Measurements from ENCODE around the gene IQCN.

Gene IQCN

DNA sequence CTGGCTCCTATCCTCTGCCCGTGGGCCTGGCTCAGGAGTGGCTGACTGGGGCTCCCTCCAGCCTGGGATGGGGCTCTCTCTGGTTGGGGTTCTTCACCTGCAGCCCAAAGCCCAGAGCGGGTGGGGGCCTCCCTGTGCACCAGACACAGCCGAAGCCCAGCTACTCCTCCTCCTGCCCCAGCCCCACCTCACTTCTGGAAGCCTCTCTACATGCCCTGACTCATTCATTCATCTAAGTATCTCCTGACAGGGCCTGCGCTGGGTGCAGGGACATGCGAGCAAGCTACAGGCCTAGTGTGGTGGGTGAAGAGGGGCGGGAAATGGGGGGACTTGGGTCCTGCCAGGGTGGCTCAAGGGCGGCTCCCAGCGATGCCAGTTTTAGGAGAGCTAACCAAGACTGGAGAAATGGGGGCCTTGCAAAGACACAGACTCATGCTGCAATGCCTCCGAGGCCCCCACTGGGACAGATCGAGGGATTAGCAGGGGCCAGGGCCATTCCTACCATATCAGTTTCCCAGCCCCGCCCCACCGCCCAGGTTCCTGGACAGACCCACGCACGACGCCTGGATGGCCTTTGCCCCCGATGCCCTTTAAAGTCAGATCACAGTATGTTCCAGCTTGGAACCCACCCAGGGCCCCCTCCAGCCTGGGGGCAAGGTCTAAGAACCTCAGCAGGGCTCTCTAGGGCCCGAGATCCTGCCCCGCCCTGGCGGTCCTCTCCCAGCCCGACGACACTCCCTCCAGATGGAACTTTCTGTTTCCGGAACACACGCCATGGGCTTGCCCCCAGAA is 36.1 kb upstream of the IQCN start:
- H3K4me3 ChIP-seq (replicated peaks; ENCODE audit: low read depth, low read length): no peak overlapping the region
- TF ChIP-seq, protein P1, sequence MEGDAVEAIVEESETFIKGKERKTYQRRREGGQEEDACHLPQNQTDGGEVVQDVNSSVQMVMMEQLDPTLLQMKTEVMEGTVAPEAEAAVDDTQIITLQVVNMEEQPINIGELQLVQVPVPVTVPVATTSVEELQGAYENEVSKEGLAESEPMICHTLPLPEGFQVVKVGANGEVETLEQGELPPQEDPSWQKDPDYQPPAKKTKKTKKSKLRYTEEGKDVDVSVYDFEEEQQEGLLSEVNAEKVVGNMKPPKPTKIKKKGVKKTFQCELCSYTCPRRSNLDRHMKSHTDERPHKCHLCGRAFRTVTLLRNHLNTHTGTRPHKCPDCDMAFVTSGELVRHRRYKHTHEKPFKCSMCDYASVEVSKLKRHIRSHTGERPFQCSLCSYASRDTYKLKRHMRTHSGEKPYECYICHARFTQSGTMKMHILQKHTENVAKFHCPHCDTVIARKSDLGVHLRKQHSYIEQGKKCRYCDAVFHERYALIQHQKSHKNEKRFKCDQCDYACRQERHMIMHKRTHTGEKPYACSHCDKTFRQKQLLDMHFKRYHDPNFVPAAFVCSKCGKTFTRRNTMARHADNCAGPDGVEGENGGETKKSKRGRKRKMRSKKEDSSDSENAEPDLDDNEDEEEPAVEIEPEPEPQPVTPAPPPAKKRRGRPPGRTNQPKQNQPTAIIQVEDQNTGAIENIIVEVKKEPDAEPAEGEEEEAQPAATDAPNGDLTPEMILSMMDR (IDR thresholded peaks at IDR 0.05; ENCODE audit: low read depth, low read length, missing control alignments): no peak
- no peak for DNase-seq (ENCODE audit: extremely low read depth, low read depth)

DNA sequence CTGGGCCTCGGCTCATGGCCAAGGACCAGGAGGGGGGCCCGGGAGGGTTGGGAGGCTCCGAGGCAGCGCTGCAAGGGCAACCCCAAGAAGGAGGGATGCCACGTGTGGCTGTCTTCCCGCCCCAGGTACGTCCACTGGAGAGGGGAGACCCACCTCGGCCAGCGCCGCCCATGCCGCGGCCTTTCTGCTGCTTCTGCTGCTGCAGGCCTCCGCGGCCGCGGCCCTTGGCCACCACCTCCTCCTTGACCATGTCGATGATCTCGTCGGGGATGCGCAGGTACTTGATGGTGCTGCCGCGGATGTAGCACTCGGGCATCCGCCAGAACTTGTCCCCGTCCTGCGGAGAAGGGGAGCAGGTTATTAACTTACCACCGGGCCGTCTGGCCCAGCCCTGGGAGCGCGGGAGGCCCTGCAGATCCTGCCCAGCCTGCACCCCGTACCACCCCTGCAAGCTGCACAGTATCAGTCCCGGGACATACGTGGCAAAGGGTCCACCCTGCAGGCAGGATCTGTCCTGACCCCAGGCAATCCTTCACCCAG is 35.3 kb upstream of the IQCN start:
- DNase-seq (ENCODE audit: extremely low read depth, low read depth): no peak
- H3K4me3 ChIP-seq (replicated peaks; ENCODE audit: low read depth, low read length): no peak overlapping the region
- TF ChIP-seq, protein P1 (IDR thresholded peaks at IDR 0.05; ENCODE audit: low read depth, low read length, missing control alignments): no peak

DNA sequence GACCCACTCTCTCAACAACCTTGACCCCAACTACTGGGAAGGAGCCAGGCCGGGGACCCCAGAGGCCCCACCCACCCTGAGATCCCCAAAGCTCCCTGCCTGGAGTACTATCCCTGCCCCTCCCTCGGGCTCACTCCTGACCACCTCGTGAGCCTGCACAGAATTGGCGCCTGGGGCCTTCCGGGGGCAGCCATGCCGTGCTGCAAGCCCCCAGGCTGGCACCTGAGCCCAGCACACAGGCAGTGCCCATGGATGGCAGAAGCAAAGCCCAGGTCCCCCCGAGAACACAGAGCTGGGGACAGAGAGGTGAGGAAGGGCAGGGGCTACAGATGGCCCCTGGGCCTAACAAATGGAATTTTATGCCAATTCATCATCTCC is 34.7 kb upstream of the IQCN start:
- no peak for DNase-seq (ENCODE audit: extremely low read depth, low read depth)
- TF ChIP-seq, protein P1 (IDR thresholded peaks at IDR 0.05; ENCODE audit: low read depth, low read length, missing control alignments): no peak
- no peak overlapping the region for H3K4me3 ChIP-seq (replicated peaks; ENCODE audit: low read depth, low read length)

DNA sequence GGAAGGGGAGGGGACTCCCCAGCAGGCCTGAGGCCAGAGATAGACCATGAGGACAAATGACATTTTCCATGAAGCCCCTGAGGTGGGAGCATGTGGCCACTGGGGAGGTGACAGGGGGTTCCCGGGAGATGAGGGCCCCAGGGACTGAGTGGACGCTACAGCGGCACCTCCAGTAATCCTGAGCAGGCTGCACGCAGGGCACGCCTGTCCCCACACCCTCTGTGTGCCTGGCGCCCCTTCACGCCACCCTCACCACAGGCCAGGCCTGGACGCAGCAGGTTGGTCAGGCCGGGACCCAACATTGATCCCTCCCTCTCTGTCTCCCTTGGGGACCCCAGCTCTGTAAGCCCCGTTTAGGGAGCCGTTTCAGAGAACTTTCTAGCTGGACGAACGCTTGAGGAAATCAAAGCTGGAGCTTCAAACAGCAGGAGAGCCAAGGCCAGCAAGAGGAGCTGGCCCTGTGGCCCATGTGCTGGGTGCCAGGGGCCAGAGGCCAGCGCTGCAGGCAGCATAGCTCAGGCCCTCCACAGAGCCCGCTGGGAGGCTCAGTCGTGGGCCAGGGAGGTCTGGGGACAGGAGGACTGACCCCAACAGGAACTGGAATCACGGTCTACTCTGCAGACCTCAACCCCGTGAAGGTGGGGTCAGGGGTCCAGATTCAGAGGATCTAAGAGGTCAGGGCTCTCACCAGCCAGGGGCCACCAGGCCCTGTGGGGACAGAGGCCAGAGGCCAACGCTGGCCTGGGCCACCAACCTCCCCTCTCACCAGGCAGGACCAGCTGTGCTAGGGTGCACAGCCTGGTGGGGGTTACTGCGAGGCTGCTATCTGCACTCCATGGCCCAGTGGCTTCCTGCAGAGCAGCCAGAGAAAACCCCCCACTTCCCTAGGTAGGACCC is 34.0 kb upstream of the IQCN start:
- no peak overlapping the region for H3K4me3 ChIP-seq (replicated peaks; ENCODE audit: low read depth, low read length)
- TF ChIP-seq, protein P1 (IDR thresholded peaks at IDR 0.05; ENCODE audit: low read depth, low read length, missing control alignments): no peak
- DNase-seq (ENCODE audit: extremely low read depth, low read depth): no peak

DNA sequence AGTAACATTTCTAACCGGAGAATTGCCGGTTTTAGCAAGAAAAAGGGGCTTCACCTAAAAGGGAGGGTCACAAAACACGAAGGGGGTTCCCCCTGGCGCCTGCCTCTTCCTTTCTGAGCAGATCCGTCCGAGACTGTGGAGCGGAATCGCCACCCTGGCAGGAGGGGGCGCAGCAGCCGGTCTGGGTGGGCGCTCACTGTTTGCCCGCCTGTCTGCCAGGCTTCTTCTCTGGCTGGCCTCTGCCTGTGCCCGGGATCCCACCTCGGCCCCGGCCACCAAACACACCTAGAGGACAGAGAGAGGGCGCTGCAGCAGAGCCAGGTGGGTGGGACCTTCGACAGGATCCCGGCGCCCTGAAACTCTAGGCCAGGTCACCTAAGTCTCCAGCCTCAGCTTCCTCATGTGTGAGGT is 33.0 kb upstream of the IQCN start:
- no peak overlapping the region for H3K4me3 ChIP-seq (replicated peaks; ENCODE audit: low read depth, low read length)
- TF ChIP-seq, protein P1 (IDR thresholded peaks at IDR 0.05; ENCODE audit: low read depth, low read length, missing control alignments): no peak
- DNase-seq (ENCODE audit: extremely low read depth, low read depth): no peak

DNA sequence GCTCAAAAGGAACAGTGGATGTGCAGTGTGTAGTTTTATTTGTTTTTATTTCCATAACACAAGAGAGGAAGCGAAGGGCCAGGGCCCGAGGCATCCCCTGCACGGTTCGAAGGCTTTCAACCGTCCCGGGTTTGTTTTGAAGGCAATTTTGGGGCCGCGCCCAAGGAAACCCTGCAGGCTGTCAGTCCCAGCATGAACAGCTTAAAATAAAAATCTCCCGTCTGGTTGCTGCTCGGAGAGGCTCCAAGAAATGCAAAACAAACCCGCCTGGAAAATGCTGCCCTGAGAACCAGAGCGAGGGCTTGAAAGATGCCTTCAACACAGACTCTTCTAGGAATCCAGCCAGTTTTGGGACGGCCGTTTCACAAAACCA is 32.6 kb upstream of the IQCN start:
- no peak overlapping the region for H3K4me3 ChIP-seq (replicated peaks; ENCODE audit: low read depth, low read length)
- DNase-seq (ENCODE audit: extremely low read depth, low read depth): no peak
- TF ChIP-seq, protein P1 (IDR thresholded peaks at IDR 0.05; ENCODE audit: low read depth, low read length, missing control alignments): no peak
